NCI-H1105 (cell line): Measurements from ENCODE around the gene PFKFB3.
"Not testable (repeated sequence)": the region's sequence is repeated elsewhere in the genome, so short reads cannot be mapped to it uniquely, and the experiment has no call there.

Experiments used
- DNase-seq: peaks from one replicate; lab custom pipeline; 2025; lab: John Stamatoyannopoulos, UW

The PFKFB3 gene

DNA sequence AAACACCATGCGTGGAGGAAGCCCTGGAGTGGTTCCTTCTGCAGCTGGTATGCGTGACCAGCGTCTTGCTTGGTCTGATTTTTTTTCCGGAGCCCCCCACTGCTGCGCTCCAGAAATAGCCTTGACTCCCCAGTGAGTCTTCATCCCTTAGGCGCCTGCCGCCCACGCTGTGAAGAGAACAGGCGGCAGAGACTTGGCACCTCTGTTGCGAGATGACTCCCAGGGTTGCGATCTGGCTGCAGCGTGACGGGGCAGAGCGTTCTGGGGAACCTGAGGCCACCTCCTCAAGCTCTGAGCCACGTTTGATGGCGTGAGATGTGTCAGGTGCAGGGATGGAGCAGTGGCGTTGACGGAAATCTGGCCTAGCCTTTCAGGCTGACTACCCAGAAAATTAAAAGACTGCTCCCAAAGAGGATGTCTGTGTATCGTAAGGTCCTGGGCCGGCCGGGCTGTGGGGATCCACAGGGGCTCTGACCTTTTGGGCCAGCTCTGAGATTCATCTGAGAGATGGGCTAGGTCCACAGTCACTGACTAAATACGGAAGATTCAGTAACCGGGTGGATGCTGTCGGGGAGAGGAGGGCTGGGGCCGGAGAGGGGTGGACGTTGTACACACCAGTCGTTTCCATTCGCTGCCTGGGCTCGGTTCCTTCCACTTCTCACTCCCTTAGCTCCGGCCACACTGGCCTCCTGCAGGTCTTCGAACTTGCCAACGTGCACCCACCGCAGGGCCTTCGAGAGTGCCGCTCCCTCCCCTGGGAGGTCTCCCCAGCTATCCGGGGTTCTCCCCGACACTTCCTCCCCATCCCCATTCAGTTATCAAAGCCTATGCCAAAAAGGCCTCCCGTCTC, 33.8 kb downstream of the PFKFB3 start:
- DNase-seq, result no peak

GRCh38 chr10:6237199-6237530, 34.4 kb downstream of the PFKFB3 start:
- DNase-seq, result no peak

- DNase-seq, result not testable (repeated sequence)
Measured at GRCh38 chr10:6238587-6239212, 36.0 kb downstream of the PFKFB3 start.

GRCh38 chr10:6239213-6239991, 36.7 kb downstream of the PFKFB3 start:
- DNase-seq, result no peak

DNA sequence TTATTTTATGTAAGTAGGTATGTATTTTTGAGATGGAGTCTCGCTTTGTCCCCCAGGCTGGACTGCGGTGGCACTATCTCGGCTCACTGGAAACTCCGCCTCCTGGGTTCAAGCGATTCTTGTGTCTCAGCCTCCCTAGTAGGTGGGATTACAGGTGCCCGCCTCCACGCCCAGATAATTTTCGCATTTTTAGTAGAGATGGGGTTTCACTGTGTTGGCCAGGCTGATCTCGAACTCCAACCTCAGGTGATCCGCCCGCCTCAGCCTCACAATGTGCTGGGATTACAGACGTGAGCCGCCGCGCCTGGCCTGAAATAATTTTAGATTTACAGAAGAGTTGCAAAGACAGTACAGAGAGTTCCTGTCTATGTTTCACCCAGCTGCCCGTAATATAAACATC, 37.5 kb downstream of the PFKFB3 start:
- no peak for DNase-seq

GRCh38 chr10:6242089-6242488, 39.4 kb downstream of the PFKFB3 start:
- no peak for DNase-seq

DNA sequence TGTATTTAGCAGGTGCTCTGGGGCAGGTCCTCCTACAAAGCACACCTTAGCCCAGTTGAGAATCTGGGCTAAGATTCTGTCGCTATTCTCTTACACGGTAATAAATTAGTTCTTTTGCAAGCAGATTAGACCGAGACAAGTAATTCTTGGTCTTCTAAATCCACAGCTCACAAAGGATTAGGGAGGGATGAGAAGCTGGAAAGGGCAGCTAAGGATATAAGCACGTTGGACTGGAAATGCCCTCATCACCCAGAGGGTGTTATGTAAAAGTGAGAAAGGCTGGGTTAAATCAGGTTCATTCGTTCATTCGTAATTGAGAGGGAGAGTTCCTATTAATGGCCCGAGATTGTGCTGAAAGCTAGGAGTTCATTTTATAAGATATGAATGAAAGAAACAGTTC, 41.8 kb downstream of the PFKFB3 start:
- DNase-seq, result no peak

- DNase-seq, result no peak
Measured at GRCh38 chr10:6247041-6247712, 44.4 kb downstream of the PFKFB3 start.

GRCh38 chr10:6248908-6249307, 46.2 kb downstream of the PFKFB3 start:
- DNase-seq, result not testable (repeated sequence)

GRCh38 chr10:6249698-6250097, 47.0 kb downstream of the PFKFB3 start:
- no peak for DNase-seq

DNA sequence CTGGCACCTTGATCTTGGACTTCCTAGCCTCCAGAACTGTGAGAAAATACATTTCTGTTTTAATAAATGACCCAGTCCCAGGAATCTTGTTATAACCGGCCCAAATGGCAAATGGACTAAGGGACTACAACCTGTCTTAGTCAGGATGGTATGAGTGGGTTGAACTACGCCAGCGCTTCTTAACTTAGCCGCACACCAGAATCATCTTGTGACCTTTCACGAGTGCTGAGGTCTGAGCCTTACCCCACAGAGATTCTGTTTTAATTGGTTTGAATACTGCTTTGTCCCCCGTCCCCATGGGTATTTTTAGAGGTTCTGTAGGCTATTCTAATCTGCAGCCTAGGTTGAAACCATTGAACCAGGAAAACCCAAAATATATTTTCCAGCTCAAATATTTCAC, 48.0 kb downstream of the PFKFB3 start:
- DNase-seq, result no peak

- no peak for DNase-seq
Measured at GRCh38 chr10:6254201-6254600, 51.5 kb downstream of the PFKFB3 start.

GRCh38 chr10:6255548-6256061, 52.9 kb downstream of the PFKFB3 start:
- DNase-seq, result no peak

GRCh38 chr10:6256439-6256838, 53.7 kb downstream of the PFKFB3 start:
- no peak for DNase-seq

GRCh38 chr10:6259153-6259552, 56.4 kb downstream of the PFKFB3 start:
- DNase-seq, result no peak

- DNase-seq, result no peak
Measured at GRCh38 chr10:6260843-6261242, 58.1 kb downstream of the PFKFB3 start.

- no peak for DNase-seq
Measured at GRCh38 chr10:6267941-6268340, 65.2 kb downstream of the PFKFB3 start.

- no peak for DNase-seq
Measured at GRCh38 chr10:6269432-6269831, 66.7 kb downstream of the PFKFB3 start.

GRCh38 chr10:6269953-6270867, 67.5 kb downstream of the PFKFB3 start:
- no peak for DNase-seq

GRCh38 chr10:6270951-6271350, 68.2 kb downstream of the PFKFB3 start:
- no peak for DNase-seq

DNA sequence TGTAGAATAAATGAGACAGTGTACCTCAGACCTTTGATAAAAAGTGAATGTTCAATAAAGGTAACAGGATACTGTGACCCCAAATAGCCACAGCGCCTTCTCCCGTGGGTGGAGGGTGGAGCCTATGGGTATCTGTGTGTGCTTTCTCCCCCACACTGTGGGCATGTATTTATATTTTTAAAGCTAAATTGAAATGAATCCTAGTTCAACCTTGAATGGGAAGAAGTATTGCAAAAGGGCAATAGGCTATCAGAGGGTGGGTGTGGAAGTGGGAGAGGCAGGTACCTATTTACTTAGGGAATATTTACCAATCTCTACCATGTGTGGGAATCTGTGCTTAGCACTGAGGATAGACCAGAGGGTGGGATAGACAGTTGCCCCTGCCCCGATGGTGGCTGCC, 68.9 kb downstream of the PFKFB3 start:
- no peak for DNase-seq
